ENCODE data around the gene SCYGR1. TPM values are rescaled to one million over a fixed set of nuclear protein-coding genes. Genes with fewer than 3 reads are reported as not detected.

The SCYGR1 gene
- total RNA-seq, 1 donor: not detected

Other genes starting within 250 kb of the SCYGR1 start
- gene COL4A4, start 223.7 kb downstream of the SCYGR1 start, total RNA-seq: 0.21 TPM
- 2.4 TPM for gene COL4A3, start 223.3 kb downstream of the SCYGR1 start, total RNA-seq
- gene MFF, start 62.7 kb downstream of the SCYGR1 start, total RNA-seq: 61.7 TPM
- not detected for gene TM4SF20, start 8.6 kb downstream of the SCYGR1 start, total RNA-seq
- gene AGFG1, start 84.2 kb upstream of the SCYGR1 start, total RNA-seq: 86.6 TPM
- gene SCYGR2, start 210.9 kb upstream of the SCYGR1 start, total RNA-seq: not detected
- gene SCYGR3, start 226.9 kb upstream of the SCYGR1 start, total RNA-seq: not detected
- not detected for gene SCYGR4, start 229.5 kb upstream of the SCYGR1 start, total RNA-seq